T-helper 9 cell (primary cell): ENCODE measurements around the gene FAM9C.

Experiments used
- DNase-seq: peaks from one replicate; pipeline ENCODE4 v3.0.0-alpha.2; 2020

FAM9C gene

DNA sequence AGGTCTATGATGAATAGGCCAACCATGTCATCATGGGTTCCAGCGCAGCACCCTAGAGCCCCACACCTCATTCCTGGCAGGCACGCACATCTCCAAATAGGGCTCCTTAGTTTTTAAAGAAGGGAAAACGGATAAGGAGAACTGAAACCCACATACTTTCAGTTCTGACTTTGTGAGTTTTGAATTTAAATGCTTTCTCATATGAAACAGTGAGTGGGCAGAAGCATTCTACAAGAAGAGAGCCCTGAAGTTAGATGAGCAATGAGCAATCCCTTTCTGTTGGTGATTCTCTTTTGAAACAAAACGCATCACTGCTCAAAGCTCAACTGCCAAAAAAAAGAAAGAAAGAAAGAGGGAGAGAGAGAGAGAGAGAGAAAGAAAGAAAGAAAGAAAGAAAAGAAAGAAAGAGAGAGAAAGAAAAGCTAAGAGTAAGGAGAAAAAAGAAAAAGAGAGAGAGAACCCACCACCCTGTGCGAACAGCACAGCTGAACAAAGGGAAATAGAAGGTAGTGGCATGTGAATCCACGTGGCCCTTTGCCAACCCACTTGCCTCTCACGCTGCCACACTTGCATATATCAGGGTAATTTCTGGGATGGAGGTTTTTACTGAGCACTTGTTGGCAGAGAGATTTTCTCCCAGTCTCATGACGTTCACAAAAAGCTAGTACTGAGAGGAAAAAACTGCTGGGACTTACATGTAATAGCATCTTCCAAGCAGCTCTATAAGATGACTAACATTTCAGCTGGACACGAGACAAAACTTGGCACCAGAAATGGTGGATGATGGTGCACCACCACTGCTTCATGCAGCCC is 38.6 kb downstream of the FAM9C start:
- no peak for DNase-seq

DNA sequence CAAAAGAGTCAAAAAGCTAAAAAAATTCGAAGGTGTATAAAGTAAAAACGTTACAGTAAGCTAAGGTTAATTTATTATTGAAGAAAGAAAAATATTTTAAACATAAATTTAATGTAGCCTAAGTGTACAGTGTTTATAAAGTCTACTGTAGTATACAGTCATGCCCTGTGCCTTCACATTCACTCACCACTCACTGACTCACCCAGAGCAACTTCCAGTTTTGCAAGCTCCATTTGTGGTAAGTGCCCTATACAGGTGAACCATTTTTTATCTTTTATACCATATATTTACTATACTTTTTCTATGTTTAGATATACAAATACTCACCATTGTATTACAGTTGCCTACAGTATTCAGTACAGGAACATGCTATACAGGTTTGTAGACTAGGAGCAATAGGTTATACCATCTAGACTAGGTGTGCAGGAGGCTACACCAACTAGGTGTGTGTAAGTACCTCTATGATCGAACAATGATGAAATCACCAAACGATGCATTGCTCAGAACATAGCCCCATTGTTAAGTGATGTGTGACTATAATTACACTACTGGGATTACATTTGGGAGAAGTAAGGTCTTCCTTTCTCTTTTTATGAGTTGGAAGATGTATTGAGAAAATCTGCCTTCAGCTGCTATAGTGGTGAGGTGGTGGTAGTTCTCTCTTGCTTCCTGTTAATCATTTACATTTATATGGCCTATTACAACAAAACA is 42.3 kb downstream of the FAM9C start:
- no peak for DNase-seq

- DNase-seq: no peak
Measured at GRCh38 chrX:13001097-13001496, 43.3 kb downstream of the FAM9C start.

DNA sequence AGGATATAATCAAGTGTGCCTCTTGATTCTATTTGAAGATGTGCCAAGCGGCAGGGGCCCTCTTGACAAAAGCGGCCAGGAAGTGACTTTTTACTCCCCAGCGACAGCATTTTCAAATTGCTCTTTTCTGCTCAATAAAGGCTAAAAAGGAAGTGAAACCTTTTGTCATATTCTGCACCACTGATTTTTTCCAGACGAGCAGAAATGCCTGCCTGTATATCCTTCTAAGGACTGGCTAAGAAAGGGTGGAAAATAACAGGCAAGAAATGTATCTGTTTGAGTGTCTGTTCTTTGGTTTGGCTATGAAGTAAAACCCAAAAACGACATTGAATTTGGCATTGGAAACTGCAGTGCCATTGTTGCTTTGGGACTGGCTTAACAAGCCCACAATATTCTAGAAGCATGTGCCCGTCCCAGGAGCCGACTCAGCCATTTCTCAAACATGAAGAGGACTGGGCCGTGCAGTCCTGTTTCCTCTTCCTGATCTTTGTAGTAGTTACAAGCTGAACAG is 44.1 kb downstream of the FAM9C start:
- DNase-seq: no peak

GRCh38 chrX:12999422-12999821 is 45.0 kb downstream of the FAM9C start:
- no peak for DNase-seq

DNA sequence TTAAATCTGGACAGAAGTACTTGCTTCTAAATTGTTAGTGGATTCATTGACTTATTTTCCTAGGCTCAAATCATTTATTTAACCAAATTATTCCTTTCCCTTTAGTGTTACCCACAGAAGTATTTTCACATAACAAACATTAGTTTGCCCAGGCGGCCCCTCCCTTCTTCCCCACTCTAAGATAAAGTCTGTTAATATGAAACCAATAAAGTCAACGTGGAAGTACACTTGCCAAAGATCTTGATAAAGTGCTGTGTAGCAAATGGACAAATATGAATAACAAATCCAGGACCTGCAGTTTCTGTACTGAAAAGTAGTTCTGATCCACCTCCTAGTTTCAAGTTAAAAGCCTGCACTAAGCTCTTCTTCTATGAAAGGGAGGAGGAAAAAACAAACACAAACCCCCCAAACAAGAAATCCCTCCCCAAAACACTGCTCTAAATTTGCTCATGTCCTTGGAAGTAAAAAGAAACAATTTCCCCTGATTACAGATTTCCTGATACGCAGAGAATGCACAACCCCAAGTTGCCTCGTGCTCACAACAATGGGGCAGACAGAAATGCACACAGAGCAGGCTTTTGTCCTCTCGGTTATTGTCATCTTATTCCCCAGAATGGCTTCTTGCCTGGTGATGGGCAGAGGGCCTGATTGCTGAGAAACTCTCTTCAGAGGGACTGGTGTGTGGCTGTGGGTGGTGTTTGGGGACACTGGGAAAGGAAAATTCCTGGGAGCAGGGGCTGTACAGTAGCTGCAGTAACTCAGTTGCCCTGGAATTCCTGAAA is 46.3 kb downstream of the FAM9C start:
- no peak for DNase-seq

- DNase-seq: no peak
Measured at GRCh38 chrX:12996934-12997435, 47.4 kb downstream of the FAM9C start.

DNA sequence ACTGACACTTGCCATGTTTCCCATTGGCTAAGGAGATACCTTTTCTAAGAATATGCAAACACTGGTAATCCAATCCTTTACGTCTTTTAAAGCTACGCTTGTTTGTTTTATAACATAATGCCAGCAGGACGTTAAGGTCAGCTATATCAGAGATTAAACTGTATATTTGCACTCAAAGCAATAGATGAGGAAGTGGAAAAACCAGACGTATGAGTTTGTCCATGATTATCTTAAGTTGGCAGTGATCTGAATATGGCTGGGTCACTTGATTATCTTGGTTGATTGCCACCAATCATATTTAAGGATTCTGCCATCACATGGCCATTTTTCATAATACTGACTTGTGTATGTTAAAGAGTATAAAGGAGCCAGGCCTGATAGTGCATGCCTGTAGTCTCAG is 50.1 kb downstream of the FAM9C start:
- DNase-seq: no peak

- no peak for DNase-seq
Measured at GRCh38 chrX:12993826-12994225, 50.6 kb downstream of the FAM9C start.

- no peak for DNase-seq
Measured at GRCh38 chrX:12992544-12993118, 51.8 kb downstream of the FAM9C start.

- no peak for DNase-seq
Measured at GRCh38 chrX:12991575-12991974, 52.8 kb downstream of the FAM9C start.

DNA sequence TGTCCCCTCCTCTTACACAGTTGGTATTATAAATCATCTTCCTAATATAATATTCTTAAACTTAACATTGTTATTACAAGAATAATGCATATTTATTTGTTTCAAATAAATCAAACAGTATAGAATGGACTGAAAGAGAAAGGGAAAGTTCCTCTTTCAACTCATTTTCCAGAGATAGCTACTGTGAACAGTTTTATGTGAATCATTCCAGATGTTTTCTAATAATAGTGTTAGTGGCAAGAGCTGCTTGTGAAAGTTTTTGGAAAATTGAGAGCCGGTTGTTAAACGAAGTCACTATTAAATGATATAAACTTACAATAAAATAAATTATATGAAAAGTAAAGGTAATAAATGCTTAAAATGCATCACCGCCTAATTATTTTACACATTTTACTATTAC is 55.0 kb downstream of the FAM9C start:
- no peak for DNase-seq

- DNase-seq: no peak
Measured at GRCh38 chrX:12988797-12989196, 55.6 kb downstream of the FAM9C start.

GRCh38 chrX:12987900-12988594 is 56.4 kb downstream of the FAM9C start:
- DNase-seq: no peak

- no peak for DNase-seq
Measured at GRCh38 chrX:12987340-12987739, 57.1 kb downstream of the FAM9C start.

GRCh38 chrX:12986886-12987285 is 57.5 kb downstream of the FAM9C start:
- DNase-seq: no peak

DNA sequence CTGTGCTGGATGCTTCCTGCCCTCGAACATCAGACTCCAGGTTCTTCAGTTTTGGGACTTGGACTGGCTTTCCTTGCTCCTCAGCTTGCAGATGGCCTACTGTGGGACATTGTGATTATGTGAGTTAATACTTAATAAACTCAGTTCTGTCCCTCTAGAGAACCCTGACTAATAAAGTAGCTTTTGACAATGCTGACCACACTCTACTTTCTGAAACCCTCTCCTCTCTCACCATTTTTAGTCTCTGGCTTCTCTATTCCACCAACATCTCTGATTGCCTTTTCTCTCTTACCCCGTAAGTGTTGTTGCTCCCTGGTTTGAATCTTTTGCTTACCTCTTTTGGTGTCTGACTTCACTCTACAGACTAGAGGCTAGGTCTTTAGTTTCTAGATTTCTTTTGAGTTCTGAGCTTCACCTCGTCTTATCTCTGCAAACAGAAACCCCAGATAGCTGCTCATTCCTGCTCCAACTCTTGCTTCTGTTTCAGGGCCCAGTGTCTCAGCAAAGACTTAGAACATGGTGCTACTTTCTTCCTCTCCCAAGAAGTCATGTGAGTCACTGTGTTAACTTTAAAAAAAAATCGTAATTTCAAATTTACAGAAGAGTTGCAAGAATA is 58.1 kb downstream of the FAM9C start:
- no peak for DNase-seq
